HCT116 (cell line): ENCODE measurements around the gene CSNK2A1. TPM values are rescaled to one million over a fixed set of nuclear protein-coding genes. Genes with fewer than 3 reads are reported as not detected.

Source experiments
- ATAC-seq: fragments of 200-7000 bp; cut with Tn5 transposase; 2 replicates; pipeline ENCODE4 v1.9.1; 2020; ENCODE audit warnings: mild to moderate bottlenecking, moderate library complexity
- BruUV-seq: library from RNA; stranded (reverse); fragments of 400-500 nt; replicated peaks from 2 replicates; lab custom pipeline; 2021; lab: Mats Ljungman, UMichigan
- CTCF ChIA-PET: fragments of 300-600 bp; sonication (Branson Sonifier 250); formaldehyde crosslinking; loops from one replicate; lab custom pipeline; 2021; ENCODE audit warnings: antibody characterized with exemption; lab: Charles Lee
- POLR2A ChIA-PET: fragments of 300-600, 350-600 bp; sonication (Branson Sonifier 250); formaldehyde crosslinking; loops from one replicate; lab custom pipeline; 2021; ENCODE audit warnings: antibody characterized with exemption; lab: Charles Lee
- RAD21 ChIA-PET, 2 experiments: fragments of 300-600 bp; sonication (Branson Sonifier 250); formaldehyde crosslinking; loops; one replicate each; lab custom pipeline; 2023; ENCODE audit warnings: low total read pairs in 2 of 2; ENCODE audit not compliant: uncharacterized antibody in 2 of 2, unreplicated experiment in 2 of 2, low non-redundant PET in 1 of 2; lab: Charles Lee
- DNase-seq: peaks from one replicate; pipeline ENCODE4 v3.0.0-alpha.2; 2010; ENCODE audit warnings: low read depth, low spot score
- H2AFZ ChIP-seq: fragments of 200-600 bp; shearing (Covaris generic), sonication (generic); 2 replicates; pipeline ENCODE4 v1.6.1; 2017; ENCODE audit warnings: low read depth, mixed run types, mixed read lengths, antibody characterized with exemption, low read length; ENCODE audit not compliant: poor library complexity, severe bottlenecking
- H3K27ac ChIP-seq: 2 replicates; pipeline ENCODE4 v1.5.1; 2012; ENCODE audit warnings: low read depth, low read length
- H3K27me3 ChIP-seq: fragments of 200-600 bp; sonication (generic); 2 replicates; pipeline ENCODE4 v1.6.1; 2016; ENCODE audit warnings: mixed run types, low read length, mixed read lengths; ENCODE audit not compliant: insufficient read depth
- H3K36me3 ChIP-seq, 2 experiments: fragments of 200-500 bp in 1 of 2; fragments of 200-600 bp in 1 of 2; sonication (Bioruptor generic) in 1 of 2; sonication (generic) in 1 of 2; 2 replicates each; pipeline versions ENCODE4 v1.5.1 to v1.6.1; 2014 to 2016; ENCODE audit warnings: low read length in 2 of 2, inconsistent platforms in 1 of 2, mixed read lengths in 1 of 2, mixed run types in 1 of 2; ENCODE audit not compliant: insufficient read depth in 2 of 2, control insufficient read depth in 1 of 2
- H3K4me1 ChIP-seq, 2 experiments: fragments of 200-600 bp in 1 of 2; sonication (generic) in 1 of 2; 2 replicates each; pipeline versions ENCODE4 v1.5.1 to v1.6.1; 2012 to 2017; ENCODE audit warnings: low read length in 2 of 2, inconsistent platforms in 1 of 2, mild to moderate bottlenecking in 1 of 2, mixed read lengths in 1 of 2, mixed run types in 1 of 2, moderate library complexity in 1 of 2; ENCODE audit not compliant: insufficient read depth in 2 of 2, control insufficient read depth in 1 of 2
- H3K4me2 ChIP-seq: fragments of 200-600 bp; sonication (generic); 2 replicates; pipeline ENCODE4 v1.6.1; 2017; ENCODE audit warnings: mixed run types, low read length, mixed read lengths
- H3K4me3 ChIP-seq, 2 experiments: fragments of 200-600 bp in 1 of 2; sonication (generic) in 1 of 2; replicated peaks in 1 of 2; 2 replicates each; pipeline ENCODE4 v1.5.1; 2011 to 2016; ENCODE audit warnings: low read length in 2 of 2, control low read depth in 1 of 2, low read depth in 1 of 2, mild to moderate bottlenecking in 1 of 2, mixed read lengths in 1 of 2, mixed run types in 1 of 2
- H3K79me2 ChIP-seq: fragments of 200-600 bp; sonication (generic); 2 replicates; pipeline ENCODE4 v1.6.1; 2017; ENCODE audit warnings: mild to moderate bottlenecking, mixed run types, low read length, moderate library complexity, mixed read lengths; ENCODE audit not compliant: insufficient read depth
- H3K9ac ChIP-seq: fragments of 200-600 bp; sonication (generic); 2 replicates; pipeline ENCODE4 v1.6.1; 2016; ENCODE audit warnings: low read length, mixed read lengths
- H3K9me2 ChIP-seq: fragments of 200-600 bp; sonication (generic), shearing (Covaris generic); 2 replicates; pipeline ENCODE4 v1.6.1; 2017; ENCODE audit warnings: mixed run types, mild to moderate bottlenecking, moderate library complexity; ENCODE audit not compliant: insufficient read depth
- H3K9me3 ChIP-seq, 2 experiments: fragments of 200-500 bp in 1 of 2; fragments of 200-600 bp in 1 of 2; sonication (Bioruptor generic) in 1 of 2; sonication (generic) in 1 of 2; 2 replicates each; pipeline ENCODE4 v1.6.1; 2014 to 2017; ENCODE audit warnings: low read length in 2 of 2, mixed read lengths in 2 of 2, inconsistent platforms in 1 of 2, low read depth in 1 of 2, mild to moderate bottlenecking in 1 of 2, mixed run types in 1 of 2, moderate library complexity in 1 of 2; ENCODE audit not compliant: control insufficient read depth in 1 of 2, insufficient read depth in 1 of 2
- H4K20me1 ChIP-seq: fragments of 200-600 bp; sonication (generic), shearing (Covaris generic); 2 replicates; pipeline ENCODE4 v1.6.1; 2017; ENCODE audit warnings: mixed run types, mild to moderate bottlenecking, moderate library complexity; ENCODE audit not compliant: insufficient read depth
- CBX3 ChIP-seq: IDR thresholded peaks from 2 replicates; pipeline ENCODE4 v1.6.1; 2012; ENCODE audit warnings: low read depth
- ELF1 ChIP-seq: IDR thresholded peaks from 2 replicates; pipeline ENCODE4 v1.6.1; 2012; ENCODE audit warnings: low read depth, borderline replicate concordance
- EZH2phosphoT487 ChIP-seq: fragments of 200-600 bp; IDR thresholded peaks from 2 replicates; pipeline ENCODE4 v1.6.1; 2018; ENCODE audit warnings: antibody characterized with exemption, borderline replicate concordance
- FOSL1 ChIP-seq: IDR thresholded peaks from 2 replicates; pipeline ENCODE4 v1.6.1; 2012; ENCODE audit warnings: low read depth
- JUND ChIP-seq: IDR thresholded peaks from 2 replicates; pipeline ENCODE4 v1.6.1; 2012
- RAD21 ChIP-seq: IDR thresholded peaks from 2 replicates; pipeline ENCODE4 v1.6.1; 2012; ENCODE audit warnings: low read depth, mild to moderate bottlenecking
- SP1 ChIP-seq: IDR thresholded peaks from 2 replicates; pipeline ENCODE4 v1.6.1; 2012; ENCODE audit warnings: low read depth
- TCF7L2 ChIP-seq: IDR thresholded peaks from 2 replicates; pipeline ENCODE4 v1.7.0; 2011; ENCODE audit warnings: borderline replicate concordance, inconsistent platforms; ENCODE audit not compliant: insufficient read depth, insufficient read length; ENCODE audit errors: extremely low read depth
- intact Hi-C: fragments of 100-400 bp; cut with micrococcal nuclease; formaldehyde crosslinking; loops from 2 replicates; pipeline ENCODE4 v1.10.0; 2022
- total RNA-seq: library from RNA; stranded (reverse); gene quantifications from one replicate; pipeline ENCODE4 v1.2.1, GENCODE V29; 2021; ENCODE audit not compliant: unreplicated experiment
- TF ChIP-seq, protein P1 (sequence below): IDR thresholded peaks from 2 replicates; pipeline ENCODE4 v1.6.1; 2012
- TF ChIP-seq, protein P2 (sequence below), 3 experiments: fragments of 200-600 bp in 1 of 3; sonication (generic) in 1 of 3; IDR thresholded peaks in 2 of 3; conservative IDR thresholded peaks in 1 of 3; 2 replicates each; pipeline ENCODE4 v1.5.1; 2012 to 2017; ENCODE audit warnings: low read depth in 2 of 3, low read length in 2 of 3, antibody characterized with exemption in 1 of 3, borderline replicate concordance in 1 of 3, control low read depth in 1 of 3, mild to moderate bottlenecking in 1 of 3, mixed read lengths in 1 of 3, mixed run types in 1 of 3, moderate library complexity in 1 of 3; ENCODE audit not compliant: insufficient read depth in 1 of 3

Gene CSNK2A1
- total RNA-seq, 1 experiment from 2014 or later, result 284 TPM

DNA sequence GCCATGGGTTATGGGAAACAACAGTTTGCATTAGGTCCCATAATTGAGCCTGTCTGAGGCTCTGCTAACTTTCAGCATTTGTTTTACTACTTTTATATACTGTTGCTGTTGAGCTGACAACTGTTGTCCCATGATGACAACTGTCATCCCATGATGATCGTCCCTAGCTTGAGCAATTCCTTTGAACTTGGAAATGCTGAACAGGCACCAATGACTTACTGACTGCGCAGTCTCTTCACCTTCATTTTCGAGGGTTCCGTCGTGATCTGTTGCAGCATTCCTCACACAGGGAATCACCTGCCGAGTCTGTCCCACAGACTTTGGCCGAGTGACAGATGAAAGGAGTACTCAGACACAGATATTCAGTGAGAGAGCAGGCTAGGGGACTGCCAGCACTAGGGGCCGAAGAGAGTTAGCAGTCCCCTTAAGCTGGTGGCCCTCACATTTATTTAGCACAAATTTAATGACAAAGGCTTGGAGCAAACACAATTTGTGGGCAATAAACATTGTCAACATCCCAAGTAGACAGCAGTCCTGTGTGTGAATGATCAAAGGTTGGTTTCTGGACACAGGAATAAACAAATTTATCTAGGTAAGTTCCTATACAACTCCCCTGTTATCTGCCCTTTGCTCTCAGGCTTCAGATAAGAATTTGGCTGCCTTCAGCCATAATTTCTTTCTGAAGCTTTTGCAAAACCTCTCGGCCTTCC lies 71.3 kb downstream of the CSNK2A1 start:
- Histone ChIP-seq H4K20me1 (no peaks in the 10 kb centered on the region), H3K9me2 (no peaks in the 10 kb centered on the region), H3K4me2 (no peak overlapping the region), H3K4me1 (no peaks in the 10 kb centered on the region), H3K9ac (no peak overlapping the region), H3K27ac (no peak overlapping the region), H3K27me3 (no peaks in the 10 kb centered on the region), H3K4me3 (no peak overlapping the region), H3K9me3 (no peaks in the 10 kb centered on the region), H2AFZ (no peak overlapping the region), H3K36me3 (peaks cover 2 to 3% of the 10 kb centered on the region in 2 experiments; a peak in 2 of 4 replicates), H3K79me2 (no peaks in the 10 kb centered on the region)
- RAD21 ChIA-PET, result no interaction called here
- intact Hi-C loops, result no loop called here
- no TSS peak for BruUV-seq
- no peak for ATAC-seq
- CTCF ChIA-PET, result interaction anchor here (1.6 kb wide), 1 partner anchor 117 kb away, joined by 5 read pairs; no protein-coding TSS in a partner anchor
- POLR2A ChIA-PET, result no interaction called here
- DNase-seq, result no peak
- TF ChIP-seq JUND, result no peak
- TF ChIP-seq, protein P1, sequence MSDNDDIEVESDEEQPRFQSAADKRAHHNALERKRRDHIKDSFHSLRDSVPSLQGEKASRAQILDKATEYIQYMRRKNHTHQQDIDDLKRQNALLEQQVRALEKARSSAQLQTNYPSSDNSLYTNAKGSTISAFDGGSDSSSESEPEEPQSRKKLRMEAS, result no peak
- TF ChIP-seq CBX3, result no peak

DNA sequence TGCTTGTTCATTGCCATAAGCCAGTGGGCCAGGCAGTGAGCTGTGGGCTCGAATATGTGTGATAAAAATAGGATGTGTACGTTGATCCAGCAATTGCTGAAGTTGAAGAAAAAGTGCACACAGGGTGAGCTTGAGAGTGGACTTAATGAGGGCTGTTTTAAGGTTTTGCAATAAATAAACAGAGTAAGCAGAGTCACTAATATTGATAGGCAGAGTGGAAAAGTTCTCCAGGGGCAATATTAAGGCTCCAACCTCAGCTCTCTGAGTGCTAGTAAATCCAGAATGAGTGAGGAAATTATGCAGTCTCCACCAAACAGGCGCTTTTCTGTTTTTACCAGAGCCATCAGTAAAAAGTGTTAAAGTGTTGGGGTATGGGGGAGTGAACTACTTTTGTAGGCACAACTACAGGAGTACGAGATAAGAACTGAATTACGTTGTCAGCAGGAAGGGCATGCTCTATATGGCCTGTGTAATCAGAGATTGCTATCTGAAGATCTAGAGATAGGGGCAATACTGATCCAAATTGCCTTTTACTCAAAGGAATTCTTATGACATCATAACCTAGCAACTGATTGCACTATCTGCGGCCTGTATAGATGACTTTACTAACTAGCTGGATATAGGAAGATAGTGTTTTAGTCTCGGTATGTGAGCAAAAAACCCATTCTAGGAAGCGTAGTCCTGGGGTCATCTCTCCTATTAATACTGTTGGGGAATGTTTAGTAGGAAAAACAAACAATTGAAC lies 73.7 kb downstream of the CSNK2A1 start:
- no peaks in the 10 kb centered on the region for H3K4me1 ChIP-seq
- ATAC-seq, result no peak
- POLR2A ChIA-PET, result no interaction called here
- H3K9me2 ChIP-seq, result no peaks in the 10 kb centered on the region
- H3K9ac ChIP-seq, result no peak overlapping the region
- H3K36me3 ChIP-seq, result 0 out of 4 replicates have a peak, but pooled peaks cover 0 to 3% of the 10 kb centered on the region in 2 experiments
- RAD21 ChIA-PET, result no interaction called here
- no peak overlapping the region for H3K4me3 ChIP-seq
- H3K27me3 ChIP-seq, result no peaks in the 10 kb centered on the region
- H2AFZ ChIP-seq, result no peak overlapping the region
- no peak overlapping the region for H3K4me2 ChIP-seq
- DNase-seq, result no peak
- H3K9me3 ChIP-seq, result no peaks in the 10 kb centered on the region
- TF ChIP-seq RAD21 (no peak), EZH2phosphoT487 (no peak), SP1 (no peak), FOSL1 (no peak), ELF1 (no peak), TCF7L2 (no peak)
- TF ChIP-seq, protein P1, result no peak
- TF ChIP-seq, protein P2, sequence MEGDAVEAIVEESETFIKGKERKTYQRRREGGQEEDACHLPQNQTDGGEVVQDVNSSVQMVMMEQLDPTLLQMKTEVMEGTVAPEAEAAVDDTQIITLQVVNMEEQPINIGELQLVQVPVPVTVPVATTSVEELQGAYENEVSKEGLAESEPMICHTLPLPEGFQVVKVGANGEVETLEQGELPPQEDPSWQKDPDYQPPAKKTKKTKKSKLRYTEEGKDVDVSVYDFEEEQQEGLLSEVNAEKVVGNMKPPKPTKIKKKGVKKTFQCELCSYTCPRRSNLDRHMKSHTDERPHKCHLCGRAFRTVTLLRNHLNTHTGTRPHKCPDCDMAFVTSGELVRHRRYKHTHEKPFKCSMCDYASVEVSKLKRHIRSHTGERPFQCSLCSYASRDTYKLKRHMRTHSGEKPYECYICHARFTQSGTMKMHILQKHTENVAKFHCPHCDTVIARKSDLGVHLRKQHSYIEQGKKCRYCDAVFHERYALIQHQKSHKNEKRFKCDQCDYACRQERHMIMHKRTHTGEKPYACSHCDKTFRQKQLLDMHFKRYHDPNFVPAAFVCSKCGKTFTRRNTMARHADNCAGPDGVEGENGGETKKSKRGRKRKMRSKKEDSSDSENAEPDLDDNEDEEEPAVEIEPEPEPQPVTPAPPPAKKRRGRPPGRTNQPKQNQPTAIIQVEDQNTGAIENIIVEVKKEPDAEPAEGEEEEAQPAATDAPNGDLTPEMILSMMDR (IDR thresholded peaks at IDR 0.05 in 2 of 3, conservative IDR thresholded peaks at IDR 0.05 in 1 of 3; ENCODE audit: borderline replicate concordance in 1 of 3, insufficient read depth in 1 of 3, low read depth in 2 of 3, low read length in 2 of 3), result no peak
- intact Hi-C loops, result no loop called here
- H3K79me2 ChIP-seq, result no peaks in the 10 kb centered on the region
- no peaks in the 10 kb centered on the region for H4K20me1 ChIP-seq
- no peak overlapping the region for H3K27ac ChIP-seq
- no TSS peak for BruUV-seq
- CTCF ChIA-PET, result no interaction called here
